Subcutaneous adipose tissue (tissue), 4 donors: ENCODE measurements around the gene NSD2. TPM values are rescaled to one million over a fixed set of nuclear protein-coding genes. Genes with fewer than 3 reads are reported as not detected.

Experiments
- CTCF ChIP-seq: fragments of 450-650 bp; IDR thresholded peaks from one replicate; pipeline ENCODE4 v1.5.1; 2016; ENCODE audit warnings: low read depth, mild to moderate bottlenecking, control low read depth, antibody characterized with exemption, moderate library complexity
- total RNA-seq, 4 donors: library from RNA; depleted of rRNA; stranded (reverse); fragments of >200 nt; gene quantifications; one replicate each; pipeline ENCODE4 v1.1.0, GENCODE V29; 2016

NSD2 gene
- total RNA-seq, 4 donors from 2014 or later: 22.3 to 49.9 (median 33.7) TPM

- no peak for TF ChIP-seq CTCF
Observed at GRCh38 chr4:1826531-1827350, 44.5 kb upstream of the NSD2 start.

GRCh38 chr4:1830234-1830633 lies 41.0 kb upstream of the NSD2 start:
- TF ChIP-seq CTCF: no peak

- TF ChIP-seq CTCF: no peak
Observed at GRCh38 chr4:1830642-1831228, 40.5 kb upstream of the NSD2 start.

GRCh38 chr4:1831331-1831730 lies 39.9 kb upstream of the NSD2 start:
- no peak for TF ChIP-seq CTCF

- no peak for TF ChIP-seq CTCF
Observed at GRCh38 chr4:1832690-1833089, 38.5 kb upstream of the NSD2 start.

GRCh38 chr4:1833307-1834046 lies 37.7 kb upstream of the NSD2 start:
- TF ChIP-seq CTCF: no peak
